ENCODE data around the gene ZNF197.
"Not testable (repeated sequence)": the region's sequence is repeated elsewhere in the genome, so short reads cannot be mapped to it uniquely, and the experiment has no call there.

ZNF197 gene

GRCh38 chr3:44665173-44665572, 40.3 kb downstream of the ZNF197 start:
- DNase-seq (ENCODE audit: low spot score) = no peak
- in situ Hi-C loops (cut with MboI; ENCODE audit: low sequenced_read_pairs, unreplicated experiment) = no loop called here
- TF ChIP-seq, protein P1, sequence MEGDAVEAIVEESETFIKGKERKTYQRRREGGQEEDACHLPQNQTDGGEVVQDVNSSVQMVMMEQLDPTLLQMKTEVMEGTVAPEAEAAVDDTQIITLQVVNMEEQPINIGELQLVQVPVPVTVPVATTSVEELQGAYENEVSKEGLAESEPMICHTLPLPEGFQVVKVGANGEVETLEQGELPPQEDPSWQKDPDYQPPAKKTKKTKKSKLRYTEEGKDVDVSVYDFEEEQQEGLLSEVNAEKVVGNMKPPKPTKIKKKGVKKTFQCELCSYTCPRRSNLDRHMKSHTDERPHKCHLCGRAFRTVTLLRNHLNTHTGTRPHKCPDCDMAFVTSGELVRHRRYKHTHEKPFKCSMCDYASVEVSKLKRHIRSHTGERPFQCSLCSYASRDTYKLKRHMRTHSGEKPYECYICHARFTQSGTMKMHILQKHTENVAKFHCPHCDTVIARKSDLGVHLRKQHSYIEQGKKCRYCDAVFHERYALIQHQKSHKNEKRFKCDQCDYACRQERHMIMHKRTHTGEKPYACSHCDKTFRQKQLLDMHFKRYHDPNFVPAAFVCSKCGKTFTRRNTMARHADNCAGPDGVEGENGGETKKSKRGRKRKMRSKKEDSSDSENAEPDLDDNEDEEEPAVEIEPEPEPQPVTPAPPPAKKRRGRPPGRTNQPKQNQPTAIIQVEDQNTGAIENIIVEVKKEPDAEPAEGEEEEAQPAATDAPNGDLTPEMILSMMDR (IDR thresholded peaks at IDR 0.05; ENCODE audit: borderline replicate concordance, control extremely low read depth, extremely low read depth, insufficient read depth, missing control alignments) = no peak

GRCh38 chr3:44666346-44666745, 41.5 kb downstream of the ZNF197 start:
- TF ChIP-seq, protein P1 (IDR thresholded peaks at IDR 0.05; ENCODE audit: borderline replicate concordance, control extremely low read depth, extremely low read depth, insufficient read depth, missing control alignments) = no peak
- in situ Hi-C loops (cut with MboI; ENCODE audit: low sequenced_read_pairs, unreplicated experiment) = no loop called here
- no peak for DNase-seq (ENCODE audit: low spot score)

- no peak for DNase-seq (ENCODE audit: low spot score)
- in situ Hi-C loops (cut with MboI; ENCODE audit: low sequenced_read_pairs, unreplicated experiment) = no loop called here
- TF ChIP-seq, protein P1 (IDR thresholded peaks at IDR 0.05; ENCODE audit: borderline replicate concordance, control extremely low read depth, extremely low read depth, insufficient read depth, missing control alignments) = no peak
These were observed 44.9 kb downstream of the ZNF197 start for GRCh38 chr3:44669760-44670159.

DNA sequence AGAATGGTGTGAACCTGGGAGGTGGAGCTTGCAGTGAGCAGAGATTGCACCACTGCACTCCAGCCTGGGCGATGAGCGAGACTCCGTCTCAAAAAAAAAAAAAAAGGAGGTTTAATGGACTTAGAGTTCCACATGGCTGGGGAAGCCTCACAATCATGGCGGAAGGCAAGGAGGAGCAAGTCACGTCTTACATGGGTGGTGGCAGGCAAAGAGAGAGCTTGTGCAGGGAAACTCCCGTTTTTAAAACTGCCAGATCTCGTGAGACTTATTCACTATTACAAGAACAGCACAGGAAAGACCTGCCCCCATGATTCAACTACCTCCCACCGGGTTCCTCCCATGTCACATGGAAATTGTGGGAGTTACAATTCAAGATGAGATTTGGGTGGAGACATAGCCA, 48.6 kb downstream of the ZNF197 start:
- DNase-seq (ENCODE audit: low spot score); in situ Hi-C loops (cut with MboI; ENCODE audit: low sequenced_read_pairs, unreplicated experiment): not testable (repeated sequence)

GRCh38 chr3:44674211-44674610, 49.4 kb downstream of the ZNF197 start:
- TF ChIP-seq, protein P1 (IDR thresholded peaks at IDR 0.05; ENCODE audit: borderline replicate concordance, control extremely low read depth, extremely low read depth, insufficient read depth, missing control alignments) = no peak
- in situ Hi-C loops (cut with MboI; ENCODE audit: low sequenced_read_pairs, unreplicated experiment) = no loop called here
- DNase-seq (ENCODE audit: low spot score) = no peak

- in situ Hi-C loops (cut with MboI; ENCODE audit: low sequenced_read_pairs, unreplicated experiment) = no loop called here
- TF ChIP-seq, protein P1 (IDR thresholded peaks at IDR 0.05; ENCODE audit: borderline replicate concordance, control extremely low read depth, extremely low read depth, insufficient read depth, missing control alignments) = no peak
- no peak for DNase-seq (ENCODE audit: low spot score)
These were observed 53.8 kb downstream of the ZNF197 start for GRCh38 chr3:44678480-44679116.

GRCh38 chr3:44680921-44681455, 56.2 kb downstream of the ZNF197 start:
- TF ChIP-seq, protein P1 (IDR thresholded peaks at IDR 0.05; ENCODE audit: borderline replicate concordance, control extremely low read depth, extremely low read depth, insufficient read depth, missing control alignments) = no peak
- in situ Hi-C loops (cut with MboI; ENCODE audit: low sequenced_read_pairs, unreplicated experiment) = no loop called here
- no peak for DNase-seq (ENCODE audit: low spot score)
